Activated CD4-positive, alpha-beta T cell treated with anti-CD3 and anti-CD28 coated beads for 4 hours (primary cell): ENCODE results near the gene CLTCL1.
"Not testable (repeated sequence)": the region's sequence is repeated elsewhere in the genome, so short reads cannot be mapped to it uniquely, and the experiment has no call there.

Source experiments
- DNase-seq, 2 donors: peaks; one replicate each; pipeline ENCODE4 v3.0.0-alpha.2; 2020

The CLTCL1 gene

DNA sequence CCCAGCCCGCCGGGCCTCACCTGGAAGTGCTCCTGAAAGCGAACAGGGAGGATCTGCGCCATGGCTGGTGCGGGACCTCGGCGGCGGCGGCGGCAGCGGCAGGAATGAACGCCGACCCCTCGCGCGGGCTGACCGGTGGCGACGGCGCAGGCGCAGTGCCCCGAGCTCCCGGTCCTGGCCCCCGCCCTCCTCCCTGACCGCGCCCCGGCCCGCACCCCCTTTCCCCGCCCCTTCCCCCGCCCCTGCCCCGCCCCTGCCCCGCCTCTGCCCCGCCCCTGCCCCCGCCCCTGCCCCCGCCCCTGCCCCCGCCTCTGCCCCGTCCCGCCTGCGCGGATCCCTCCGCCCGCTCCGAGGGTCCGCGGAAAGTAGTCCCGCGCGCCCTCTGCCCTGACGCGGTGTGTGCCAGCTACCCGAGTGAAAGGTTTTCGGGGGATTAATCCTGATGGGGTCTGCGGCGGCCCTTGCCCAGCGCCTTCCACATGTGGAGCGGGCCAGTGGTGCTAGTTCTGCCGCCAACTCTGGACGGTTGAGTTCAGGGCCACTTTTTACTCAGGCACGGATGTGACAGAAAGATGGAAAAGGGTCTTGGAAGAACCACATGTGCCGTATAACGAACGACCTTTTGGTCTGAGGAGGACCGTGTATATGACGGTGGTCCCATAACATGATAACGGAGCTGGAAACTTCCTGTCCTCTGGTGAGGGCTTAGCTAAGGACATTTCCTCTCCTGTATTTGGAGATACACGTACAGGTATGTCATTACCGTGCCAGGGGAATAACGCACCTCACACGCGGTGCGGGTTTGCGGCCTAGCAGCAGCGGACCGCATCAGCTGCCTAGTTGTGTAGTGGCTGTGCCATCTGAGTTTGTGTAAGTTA is at the start of gene CLTCL1:
TSS of gene CLTCL1 (minus strand) at position 140 of the 878 bp plus-strand sequence. CDS start at position 62, 78 bp downstream.
- peak; percentile 63 to 75 for DNase-seq

DNA sequence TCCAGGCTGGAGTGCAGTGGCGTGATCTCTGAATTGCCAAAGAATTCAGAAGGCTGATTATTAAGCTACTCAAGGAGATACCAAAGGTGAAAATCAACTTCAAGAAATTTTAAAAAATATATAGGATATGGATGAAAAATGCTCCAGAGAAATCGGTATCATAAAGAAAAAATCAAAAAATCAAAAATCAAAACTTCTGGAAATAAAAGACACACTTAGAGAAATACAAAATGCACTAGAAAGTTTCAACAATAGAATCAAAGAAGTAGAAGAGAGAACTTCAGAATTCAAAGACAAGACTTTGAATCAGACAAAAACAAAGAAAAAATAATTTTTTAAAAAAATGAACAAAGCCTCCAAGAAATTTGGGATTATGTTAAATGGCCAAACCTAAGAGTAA is 45.6 kb upstream of the CLTCL1 start:
- no peak for DNase-seq

DNA sequence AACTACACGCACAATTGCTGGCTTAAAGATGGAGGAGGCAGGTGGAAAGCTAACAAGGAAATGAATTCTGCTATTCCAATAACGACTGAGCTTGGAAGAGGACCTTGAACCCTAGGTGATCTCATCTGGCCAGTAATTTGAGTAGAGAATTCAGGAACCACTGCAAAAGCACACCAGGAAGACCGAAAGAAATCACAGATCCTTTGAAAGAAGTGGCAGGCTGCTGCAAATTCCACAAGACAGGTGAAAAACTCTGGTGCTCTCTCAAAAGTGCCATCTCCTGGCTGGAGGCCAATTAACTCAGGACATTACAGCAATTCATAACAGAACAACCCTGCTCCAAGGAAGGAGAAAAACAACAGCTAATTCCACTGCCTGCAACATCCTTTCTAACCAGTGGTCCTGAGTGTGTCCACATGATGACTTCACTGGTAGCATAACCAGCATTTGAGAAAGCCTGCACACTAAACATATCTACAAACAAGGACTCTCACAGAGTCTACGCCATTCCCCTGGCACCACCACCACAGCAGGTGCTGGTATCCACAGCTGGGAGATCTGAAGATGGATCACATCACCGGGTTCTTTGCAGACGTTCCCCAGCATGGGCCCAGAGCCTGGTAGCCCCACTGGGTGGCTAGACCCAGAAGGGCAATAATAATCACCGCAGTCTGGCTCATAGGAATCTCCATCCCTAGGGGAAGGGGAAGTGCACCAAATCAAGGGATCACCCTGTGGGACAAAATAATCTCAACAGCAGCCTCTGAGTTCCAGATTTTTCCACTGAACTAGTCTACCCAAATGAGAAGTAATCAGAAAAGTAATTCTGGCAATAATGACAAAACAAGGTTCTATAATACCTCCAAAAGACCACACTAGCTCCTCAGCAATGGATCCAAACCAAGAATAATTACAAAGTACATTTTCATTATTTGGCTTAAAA is 44.9 kb upstream of the CLTCL1 start:
- no peak for DNase-seq

DNA sequence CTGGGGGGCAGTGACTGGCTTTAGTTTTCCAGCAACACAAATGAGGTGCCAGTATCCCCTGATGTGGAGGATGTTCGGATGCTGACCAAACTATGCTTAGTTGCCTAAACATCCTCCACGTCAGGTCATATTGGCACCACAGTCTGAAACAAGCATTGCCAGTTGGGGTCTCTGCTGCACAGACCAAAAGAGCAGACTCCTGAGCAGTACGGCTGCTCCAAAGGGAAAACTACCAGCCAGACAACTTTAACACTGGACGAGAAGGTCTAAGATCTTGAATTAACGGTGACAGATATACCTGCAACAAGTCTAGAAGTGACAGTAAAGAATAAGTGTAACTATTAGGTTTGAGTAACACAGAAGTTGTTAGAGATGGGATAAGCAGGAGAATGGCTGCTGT is 40.5 kb upstream of the CLTCL1 start:
- no peak for DNase-seq

DNA sequence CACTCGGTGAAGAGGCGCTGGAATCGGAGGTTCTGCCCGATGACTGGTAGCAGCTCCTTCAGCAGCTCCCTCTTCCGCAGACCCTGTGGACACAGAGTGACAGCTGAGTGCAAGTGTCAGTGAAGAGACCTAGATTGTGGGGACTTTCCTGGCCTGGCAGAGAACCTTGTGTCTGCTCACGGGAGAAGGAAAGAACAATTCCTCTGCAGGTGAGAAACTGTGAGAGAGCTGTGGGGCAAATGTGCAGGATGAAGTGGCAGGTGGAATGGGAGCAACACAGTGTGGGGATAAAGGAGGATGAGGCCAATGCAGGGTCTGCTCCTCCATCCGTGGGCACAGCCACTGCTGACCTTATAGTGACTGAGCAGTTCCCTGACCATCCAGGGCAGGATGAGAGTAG is 40.0 kb upstream of the CLTCL1 start:
- no peak for DNase-seq

DNA sequence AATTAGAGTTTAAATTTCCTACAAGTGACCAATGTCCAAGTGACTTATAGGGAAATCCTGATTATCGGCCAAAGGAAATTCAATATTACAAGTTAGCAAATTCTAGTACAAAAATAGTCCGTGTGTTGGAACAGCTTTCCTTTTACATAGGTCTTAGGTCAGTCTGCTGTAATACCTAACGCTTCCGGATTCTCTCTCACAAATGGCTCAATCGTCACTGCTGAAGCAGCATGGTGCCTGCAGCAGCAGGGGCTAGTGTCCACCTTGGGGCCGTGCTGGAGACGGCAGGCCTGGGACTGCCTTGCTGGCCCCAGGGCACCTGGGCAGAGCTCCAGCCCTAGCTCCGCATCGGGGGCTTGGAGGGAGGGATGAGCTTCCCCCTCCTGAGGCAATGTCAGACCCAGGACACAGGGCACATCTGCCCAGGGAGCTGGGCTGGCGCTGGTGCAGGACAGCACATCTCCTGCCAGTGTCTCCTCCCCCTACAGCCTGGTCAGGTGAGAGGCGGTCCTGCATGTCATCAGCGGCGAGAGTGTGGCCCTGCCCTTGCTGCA is 39.4 kb upstream of the CLTCL1 start:
- no peak for DNase-seq

DNA sequence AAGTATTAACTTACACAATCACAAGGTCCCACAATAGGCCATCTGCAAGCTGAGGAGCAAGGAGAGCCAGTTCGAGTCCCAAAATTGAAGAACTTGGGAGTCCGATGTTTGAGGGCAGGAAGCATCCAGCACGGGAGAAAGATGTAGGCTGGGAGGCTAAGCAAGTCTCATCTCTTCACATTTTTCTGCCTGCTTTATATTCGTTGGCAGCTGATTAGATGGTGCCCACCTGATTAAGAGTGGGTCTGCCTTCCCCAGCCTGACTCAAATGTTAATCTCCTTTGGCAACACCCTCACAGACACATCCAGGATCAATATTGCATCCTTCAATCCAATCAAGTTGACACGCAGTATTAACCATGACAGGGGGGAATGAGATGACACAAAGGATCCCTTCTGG is 38.7 kb upstream of the CLTCL1 start:
- not testable (repeated sequence) for DNase-seq

DNA sequence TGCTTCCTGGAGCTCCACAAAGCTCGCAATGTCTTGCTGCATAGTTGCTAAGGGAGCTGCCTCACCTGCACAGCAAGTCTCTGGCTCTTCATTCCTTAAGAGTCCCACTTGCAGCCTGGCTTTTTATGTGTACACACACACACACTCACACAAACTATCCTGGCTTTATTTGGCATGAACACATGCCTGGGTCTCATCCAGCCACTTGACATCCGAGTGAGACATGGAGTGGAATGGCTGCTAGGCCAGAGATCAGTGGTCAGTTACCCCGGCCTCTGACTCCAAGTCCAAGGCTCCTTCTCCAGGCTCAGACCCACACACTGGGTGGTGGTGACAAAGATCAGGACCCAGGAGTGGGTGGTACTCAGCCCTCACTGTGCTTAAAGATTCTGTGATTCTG is 37.9 kb upstream of the CLTCL1 start:
- no peak for DNase-seq

DNA sequence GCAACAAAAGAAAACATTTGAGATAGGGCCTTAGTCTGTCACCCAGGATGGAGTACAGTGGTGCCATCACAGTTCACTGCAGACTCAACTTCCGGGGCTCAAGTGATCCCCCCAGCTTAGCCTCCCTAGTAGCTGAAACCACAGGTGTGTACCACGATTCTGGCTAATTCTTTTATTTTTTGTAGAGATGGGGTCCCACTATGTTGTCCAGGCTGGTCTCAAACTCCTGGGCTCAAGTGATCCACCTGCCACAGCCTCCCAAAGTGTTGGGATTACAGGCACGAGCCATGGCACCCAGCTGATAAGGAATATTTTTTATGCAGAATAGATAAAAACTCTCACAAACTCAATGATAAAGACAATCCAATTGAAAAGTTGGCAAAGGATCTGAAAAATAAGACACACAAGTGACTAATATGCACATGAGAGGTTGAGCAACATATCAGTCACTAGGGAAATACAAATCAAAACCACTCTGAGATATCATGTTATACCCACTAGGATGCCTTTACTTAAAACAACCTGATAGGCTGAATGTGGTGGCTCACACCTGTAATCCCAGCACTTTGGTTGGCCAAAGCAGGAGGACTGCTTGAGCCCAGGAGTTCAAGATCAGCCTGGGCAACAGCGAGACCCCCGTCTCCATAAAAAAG is 33.9 kb upstream of the CLTCL1 start:
- DNase-seq: no peak

DNA sequence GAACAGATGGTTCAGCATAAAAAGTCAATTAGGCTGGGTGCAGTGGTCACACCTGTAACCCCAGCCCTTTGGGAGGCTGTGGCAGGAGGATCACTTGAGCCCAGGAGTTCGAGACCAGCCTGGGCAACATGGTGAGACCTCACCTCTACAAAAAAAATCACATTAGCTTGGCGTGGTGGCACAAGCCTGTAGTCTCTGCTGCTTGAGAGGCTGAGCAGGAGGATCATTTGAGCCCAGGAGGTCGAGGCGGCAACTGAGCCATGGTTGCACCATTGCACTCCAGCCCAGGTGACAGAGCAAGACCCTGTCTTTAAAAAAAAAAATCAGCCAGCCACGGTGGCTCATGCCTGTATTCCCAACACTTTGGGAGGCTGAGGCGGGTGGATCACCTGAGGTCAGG is 31.9 kb upstream of the CLTCL1 start:
- DNase-seq: not testable (repeated sequence)

DNA sequence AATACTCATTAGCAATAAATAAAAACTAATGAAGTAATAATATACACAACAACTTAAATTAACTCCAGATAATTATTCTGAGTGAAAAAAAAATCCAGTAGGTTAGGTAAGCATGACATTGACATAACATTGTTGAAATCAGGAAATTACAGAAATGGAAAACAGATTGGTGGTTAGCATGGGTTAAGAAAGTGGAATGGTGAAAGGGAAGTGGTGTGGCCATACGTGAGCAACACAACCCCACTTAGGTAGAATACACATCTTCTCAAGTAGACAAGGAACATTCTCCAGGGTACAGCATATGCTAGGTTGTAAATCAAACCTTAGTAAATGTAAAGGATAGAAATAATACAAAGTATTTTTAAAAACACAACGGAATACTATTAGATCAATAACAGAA is 30.2 kb upstream of the CLTCL1 start:
- no peak for DNase-seq

DNA sequence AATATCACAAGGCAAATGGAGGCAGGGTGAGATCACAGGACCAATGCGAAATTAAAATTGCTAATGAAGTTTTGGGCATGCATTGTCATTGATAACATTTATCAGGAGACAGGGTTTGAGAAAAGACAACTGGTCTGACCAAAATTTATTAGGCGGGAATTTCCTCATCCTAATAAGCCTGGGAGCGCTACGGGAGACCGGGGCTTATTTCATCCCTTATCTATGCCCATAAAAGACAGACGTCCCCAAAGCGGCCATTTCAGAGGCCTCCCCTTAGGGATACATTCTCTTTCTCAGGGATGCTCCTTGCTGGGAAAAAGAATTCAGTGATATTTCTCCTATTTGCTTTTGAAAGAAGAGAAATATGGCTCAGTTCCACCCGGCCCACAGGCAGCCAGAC is 28.6 kb upstream of the CLTCL1 start:
- not testable (repeated sequence) for DNase-seq

DNA sequence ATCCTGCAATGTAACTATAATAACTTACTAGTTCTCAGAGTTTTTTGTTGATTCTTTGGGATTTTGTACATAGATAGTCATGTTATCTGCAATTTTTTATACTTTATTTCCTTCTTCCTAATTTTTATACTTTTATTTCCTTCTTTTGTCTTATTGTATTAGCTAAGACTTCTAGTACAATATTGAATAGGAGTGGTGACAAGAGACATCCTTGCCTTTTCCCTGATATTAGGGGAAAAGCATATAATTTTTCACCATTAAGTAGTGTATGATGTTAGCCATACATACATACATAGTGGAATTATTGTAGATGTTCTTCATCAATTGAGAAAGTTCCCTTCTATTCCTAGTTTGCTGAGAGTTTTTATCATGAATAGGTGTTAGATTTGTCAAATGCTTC is 27.8 kb upstream of the CLTCL1 start:
- DNase-seq: no peak

DNA sequence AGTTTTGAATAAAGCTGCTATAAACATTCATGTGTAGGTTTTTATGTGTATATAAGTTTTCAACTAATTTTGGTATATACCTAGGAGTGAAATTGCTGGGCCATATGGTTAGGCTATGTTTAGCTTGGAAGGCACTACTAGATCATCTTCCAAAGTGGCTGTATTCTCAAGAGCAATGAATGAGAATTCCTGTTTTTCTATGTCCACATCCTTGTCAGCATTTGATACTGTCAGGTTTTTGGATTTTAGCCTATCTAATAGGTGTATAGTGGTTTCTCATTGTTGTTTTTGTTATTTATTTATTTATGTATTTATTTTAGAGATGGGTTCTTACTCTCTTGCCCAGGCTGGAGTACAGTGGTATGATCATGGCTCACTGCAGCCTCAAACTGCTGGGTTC is 26.3 kb upstream of the CLTCL1 start:
- no peak for DNase-seq

DNA sequence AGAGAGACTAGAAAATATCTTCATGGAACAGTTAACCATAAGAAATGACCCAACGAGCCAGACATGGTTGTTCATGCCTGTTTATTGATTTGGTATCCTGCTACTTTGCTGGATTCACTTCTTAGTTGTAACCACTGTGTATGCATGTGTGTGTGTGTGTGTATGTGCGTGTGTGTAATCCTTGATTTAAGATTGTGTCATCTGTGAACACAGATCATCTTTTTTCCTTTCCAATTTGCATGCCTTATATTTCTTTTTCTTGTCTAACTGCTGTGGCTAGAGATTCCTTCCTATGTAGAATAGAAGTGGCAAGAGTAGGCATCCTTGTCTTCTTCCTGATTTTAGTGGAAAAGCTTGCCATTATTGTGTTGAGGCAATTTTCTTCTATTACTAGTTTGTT is 16.4 kb upstream of the CLTCL1 start:
- DNase-seq: no peak

DNA sequence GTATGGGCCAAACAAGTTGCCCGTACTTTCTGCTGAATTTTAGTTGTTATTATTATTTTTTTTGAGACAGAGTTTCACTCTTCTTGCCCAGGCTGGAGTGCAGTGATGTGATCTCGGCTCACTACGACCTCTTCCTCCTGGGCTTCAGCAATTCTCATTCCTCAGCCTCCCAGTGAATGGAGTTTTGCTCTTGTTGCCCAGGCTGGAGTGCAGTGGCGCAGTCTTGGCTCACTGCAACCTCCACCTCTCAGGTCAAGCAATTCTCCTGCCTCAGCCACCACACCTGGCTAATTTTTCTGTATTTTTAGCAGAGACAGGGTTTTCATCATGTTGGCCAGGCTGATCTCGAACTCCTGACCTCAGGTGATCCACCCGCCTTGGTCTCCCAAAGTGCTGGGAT is 15.0 kb upstream of the CLTCL1 start:
- not testable (repeated sequence) for DNase-seq

DNA sequence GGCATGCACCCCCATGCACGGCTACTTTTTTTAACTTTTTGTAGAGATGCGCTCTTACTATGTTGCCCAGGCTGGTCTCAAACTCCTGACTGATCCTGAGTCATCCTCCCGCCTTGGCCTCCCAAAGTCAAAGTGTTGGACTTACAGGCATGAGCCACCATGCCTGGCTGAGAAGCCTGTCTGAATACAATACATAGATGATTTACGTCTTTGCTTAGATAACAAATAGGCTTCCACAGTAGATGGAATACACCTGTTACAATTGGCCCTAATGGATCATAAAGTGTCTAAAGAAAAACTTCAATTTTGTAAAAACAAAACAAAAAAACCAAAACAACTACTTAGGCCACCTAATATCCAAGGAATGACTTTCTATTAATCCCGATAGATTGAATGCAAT is 13.0 kb upstream of the CLTCL1 start:
- no peak for DNase-seq

DNA sequence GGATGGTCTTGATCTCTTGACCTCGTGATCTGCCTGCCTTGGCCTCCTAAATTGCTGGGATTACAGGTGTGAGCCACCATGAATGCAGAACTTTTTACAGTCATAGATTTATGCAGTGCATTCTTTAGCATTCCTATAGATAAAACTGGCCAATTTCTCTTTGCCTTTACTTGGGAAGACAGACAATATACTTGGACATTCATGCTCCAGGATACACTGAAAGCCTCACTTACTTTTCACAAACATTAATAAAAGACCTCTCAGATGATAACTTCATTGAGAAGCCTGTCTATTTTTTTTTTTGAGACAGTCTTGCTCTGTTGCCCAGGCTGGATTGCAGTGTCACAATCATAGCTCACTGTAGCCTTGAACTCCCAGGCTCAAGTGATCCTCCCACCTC is 12.3 kb upstream of the CLTCL1 start:
- DNase-seq: no peak

DNA sequence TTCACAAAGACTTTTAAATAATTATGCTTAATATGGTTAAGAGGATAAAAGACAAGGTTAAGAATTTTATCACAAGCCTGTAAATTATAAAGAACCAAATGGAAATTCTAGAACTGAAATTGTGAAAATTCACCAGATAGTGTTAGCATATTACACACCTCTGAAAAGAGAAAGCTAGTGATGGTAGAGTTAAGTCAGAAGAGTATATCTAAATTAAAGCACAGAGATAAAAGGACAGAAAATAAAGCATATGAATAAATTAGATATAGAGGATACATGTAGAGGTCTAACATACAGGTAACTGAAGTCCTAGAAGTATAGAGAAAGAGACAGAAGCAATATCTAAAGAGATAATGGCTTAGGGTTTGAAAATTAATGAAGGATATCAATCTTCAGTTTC is 4.2 kb upstream of the CLTCL1 start:
- DNase-seq: no peak

DNA sequence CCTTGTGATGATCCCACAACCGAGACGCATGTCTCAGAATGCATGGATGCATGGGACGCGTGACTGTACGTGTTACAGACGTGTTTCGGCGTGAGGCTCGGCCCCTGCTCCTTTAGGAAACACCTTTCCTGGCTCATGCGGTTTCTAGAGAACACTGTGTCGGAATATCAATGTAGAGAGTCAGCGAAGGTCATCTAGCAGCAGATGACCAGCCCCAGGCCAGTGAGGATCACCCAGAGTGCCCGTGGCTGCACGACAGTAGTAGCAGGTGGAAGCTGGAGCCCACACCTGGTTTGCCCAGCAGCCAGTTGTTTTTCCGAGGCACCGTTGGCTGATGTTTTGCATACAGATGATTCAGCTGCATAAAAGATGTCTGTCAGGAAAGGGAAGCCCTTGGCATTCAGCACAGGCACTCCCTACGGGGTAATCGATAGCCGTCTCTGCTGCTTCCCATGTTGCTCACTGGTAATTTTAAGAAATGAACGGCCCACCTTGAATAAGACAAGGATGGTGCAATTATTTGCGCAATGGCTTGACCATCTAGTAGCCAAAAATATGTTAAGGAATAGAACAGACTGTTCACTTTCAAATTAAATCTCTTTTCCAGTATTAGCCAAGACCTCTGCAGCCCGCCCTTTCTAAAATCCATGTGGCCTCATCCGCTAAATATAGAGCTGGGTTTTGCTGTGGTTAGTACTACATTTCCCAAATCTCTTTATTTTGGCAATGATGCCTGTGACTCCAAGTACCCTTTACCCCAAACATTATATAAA is 1.1 kb upstream of the CLTCL1 start:
- DNase-seq: no peak

DNA sequence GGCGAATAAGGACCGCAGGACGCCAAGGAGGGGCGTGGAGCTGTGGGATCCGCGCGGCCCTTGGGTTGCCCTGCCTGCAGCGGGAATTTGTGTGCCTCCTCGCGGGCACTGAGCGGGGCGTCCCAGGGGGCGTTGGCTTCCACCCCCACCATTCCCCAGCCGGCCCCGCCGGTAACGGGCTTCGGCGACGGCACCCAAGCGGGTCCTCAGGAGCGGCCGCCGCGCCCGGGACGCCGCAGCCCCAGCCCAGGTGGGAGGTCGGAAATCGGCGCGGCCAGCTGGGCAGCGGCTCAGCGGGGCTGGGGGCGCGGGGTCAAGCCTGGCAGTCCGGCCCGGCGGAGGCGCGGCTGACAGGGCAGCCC is 320 bp downstream of the CLTCL1 start:
- peak; percentile 14 to 17 for DNase-seq
